Measurements from ENCODE around the gene GPR3. TPM values are rescaled to one million over a fixed set of nuclear protein-coding genes. Genes with fewer than 3 reads are reported as not detected.

Gene GPR3
- total and polyA plus RNA-seq, 10 of the 15 experiments (the other 5 are each of a cell fraction or from before 2014, with no cell fraction given): 0.33 to 1.4 (median 0.63) TPM; not detected in 3

- no peak for TF ChIP-seq NRF1 (conservative IDR thresholded peaks at IDR 0.05; ENCODE audit: low read depth, low read length)
- TF ChIP-seq BCLAF1 (IDR thresholded peaks at IDR 0.05): no peak
- no peak for TF ChIP-seq NR2C1 (IDR thresholded peaks at IDR 0.05)
- Histone ChIP-seq H3K27ac (ENCODE audit: control insufficient read depth, insufficient read depth) (no peak overlapping the region), H3K4me3 (no peak overlapping the region), H2AFZ (ENCODE audit: control insufficient read depth, low read depth, low read length) (no peak overlapping the region), H3K4me1 (ENCODE audit: control insufficient read depth, insufficient read depth, low read length) (no peaks in the 10 kb centered on the region; the same call in 1 of the 2 replicates), H3K4me2 (ENCODE audit: control insufficient read depth, insufficient read depth) (no peak overlapping the region), H3K9me3 (replicated peaks; ENCODE audit: control insufficient read depth, insufficient read depth, low read length) (no peaks in the 10 kb centered on the region), H3K9ac (ENCODE audit: control insufficient read depth, insufficient read depth, low read length) (no peak overlapping the region), H4K20me1 (ENCODE audit: control insufficient read depth, insufficient read depth) (no peaks in the 10 kb centered on the region), H3K36me3 (ENCODE audit: control insufficient read depth in 2 of 2, insufficient read depth in 2 of 2, low read length in 1 of 2) (no peaks in the 10 kb centered on the region), H3K79me2 (ENCODE audit: control insufficient read depth, insufficient read depth, low read length) (no peaks in the 10 kb centered on the region), H3K27me3 (replicated peaks in 1 of 2; ENCODE audit: control insufficient read depth in 2 of 2, insufficient read depth in 2 of 2, low read length in 1 of 2) (no peaks in the 10 kb centered on the region)
- ATAC-seq (no peak), DNase-seq (ENCODE audit: low read depth, low spot score) (no peak), FAIRE-seq (no peak)
- 91% methylated on average over 50 of the region's 62 CpGs for WGBS (ENCODE audit: insufficient coverage, insufficient replicate concordance, low lambda C conversion rate, missing lambda C conversion rate)
- intact Hi-C loops (cut with micrococcal nuclease; ENCODE audit: unreplicated experiment): no loop called here
- RAD21 ChIA-PET (ENCODE audit: unreplicated experiment): no interaction called here
- CTCF ChIA-PET: interaction anchor here (0.6 to 8.3 kb wide), 3 partner anchors 37 to 84 kb away, joined by 3 to 77 read pairs (median 3); no protein-coding TSS in a partner anchor
- in situ Hi-C loops (cut with MboI): no loop called here
- SMC1A ChIA-PET (ENCODE audit: uncharacterized antibody, unreplicated experiment): no interaction called here
- no TSS peak for BruUV-seq (replicated peaks)
- POLR2A ChIA-PET: no interaction called here
Measured at GRCh38 chr1:27350663-27351540, 41.5 kb upstream of the GPR3 start.
